Neuronal stem cell (in vitro differentiated cells): ENCODE measurements around the gene GIT1.

Experiments
- DNase-seq: peaks from one replicate; pipeline ENCODE4 v3.0.0-alpha.2; 2013; ENCODE audit warnings: low spot score
- H2AFZ ChIP-seq: one replicate; pipeline ENCODE4 v1.6.1; 2013; ENCODE audit warnings: mild to moderate bottlenecking, low read length, inconsistent platforms
- H2AK5ac ChIP-seq: 2 replicates; pipeline ENCODE4 v1.6.1; 2013; ENCODE audit warnings: low read depth, mild to moderate bottlenecking, inconsistent platforms, low read length, moderate library complexity, mixed read lengths
- H2BK120ac ChIP-seq: 2 replicates; pipeline ENCODE4 v1.6.1; 2013; ENCODE audit warnings: low read depth, mild to moderate bottlenecking, inconsistent platforms, low read length, moderate library complexity, mixed read lengths
- H2BK12ac ChIP-seq: one replicate; pipeline ENCODE4 v1.6.1; 2013; ENCODE audit warnings: low read length, inconsistent platforms
- H2BK15ac ChIP-seq: 2 replicates; pipeline ENCODE4 v1.6.1; 2013; ENCODE audit warnings: mild to moderate bottlenecking, low read length, inconsistent platforms, mixed read lengths
- H2BK5ac ChIP-seq: one replicate; pipeline ENCODE4 v1.6.1; 2013; ENCODE audit warnings: inconsistent platforms, mild to moderate bottlenecking, low read length, moderate library complexity
- H3K14ac ChIP-seq: one replicate; pipeline ENCODE4 v1.6.1; 2013; ENCODE audit warnings: low read length, inconsistent platforms
- H3K18ac ChIP-seq: 2 replicates; pipeline ENCODE4 v1.6.1; 2013; ENCODE audit warnings: low read length, inconsistent platforms
- H3K23ac ChIP-seq: 2 replicates; pipeline ENCODE4 v1.6.1; 2013; ENCODE audit warnings: low read depth, mild to moderate bottlenecking, mixed read lengths, low read length, inconsistent platforms; ENCODE audit not compliant: poor library complexity
- H3K27ac ChIP-seq: replicated peaks from 3 replicates; pipeline ENCODE4 v1.5.1; 2013; ENCODE audit warnings: low read length, inconsistent platforms
- H3K27me3 ChIP-seq, 3 experiments: 2 replicates each; pipeline ENCODE4 v1.6.1; 2013; ENCODE audit warnings: low read length in 3 of 3, mild to moderate bottlenecking in 2 of 3, inconsistent platforms in 1 of 3, low read depth in 1 of 3, mixed read lengths in 1 of 3, moderate library complexity in 1 of 3; ENCODE audit not compliant: control insufficient read depth in 3 of 3, insufficient read depth in 3 of 3
- H3K36me3 ChIP-seq, 2 donors: replicated peaks in 1 of 2; 2 replicates each; pipeline ENCODE4 v1.6.1; 2013; ENCODE audit warnings: low read length in 2 of 2; ENCODE audit not compliant: control insufficient read depth in 2 of 2, insufficient read depth in 2 of 2
- H3K4ac ChIP-seq: 2 replicates; pipeline ENCODE4 v1.6.1; 2013; ENCODE audit warnings: inconsistent platforms, mild to moderate bottlenecking, low read length, moderate library complexity
- H3K4me1 ChIP-seq, 2 donors: 1 replicate in 1 of 2; 2 replicates in 1 of 2; pipeline ENCODE4 v1.6.1; 2013; ENCODE audit warnings: low read length in 2 of 2, low read depth in 1 of 2; ENCODE audit not compliant: control insufficient read depth in 2 of 2, insufficient read depth in 1 of 2
- H3K4me2 ChIP-seq: one replicate; pipeline ENCODE4 v1.6.1; 2013; ENCODE audit warnings: mild to moderate bottlenecking, low read length, inconsistent platforms; ENCODE audit not compliant: insufficient read depth, poor library complexity, severe bottlenecking
- H3K4me3 ChIP-seq, 2 donors: 2 replicates each; pipeline ENCODE4 v1.5.1; 2013; ENCODE audit warnings: low read length in 2 of 2, mild to moderate bottlenecking in 2 of 2, inconsistent platforms in 1 of 2, moderate library complexity in 1 of 2
- H3K79me1 ChIP-seq: one replicate; pipeline ENCODE4 v1.6.1; 2013; ENCODE audit warnings: low read depth, mild to moderate bottlenecking, inconsistent platforms, low read length, moderate library complexity
- H3K9ac ChIP-seq: one replicate; pipeline ENCODE4 v1.6.1; 2013; ENCODE audit warnings: mild to moderate bottlenecking, low read depth, low read length, inconsistent platforms; ENCODE audit not compliant: poor library complexity
- H3K9me3 ChIP-seq, 2 donors: replicated peaks in 1 of 2; 2 replicates each; pipeline versions ENCODE3 to v1.6.1; 2013; ENCODE audit warnings: low read length in 2 of 2, mild to moderate bottlenecking in 2 of 2, inconsistent platforms in 1 of 2, low read depth in 1 of 2, mixed read lengths in 1 of 2, moderate library complexity in 1 of 2; ENCODE audit not compliant: control insufficient read depth in 2 of 2, insufficient read depth in 1 of 2
- H4K8ac ChIP-seq: one replicate; pipeline ENCODE4 v1.6.1; 2013; ENCODE audit warnings: low read depth, mild to moderate bottlenecking, inconsistent platforms, low read length, moderate library complexity
- H4K91ac ChIP-seq: one replicate; pipeline ENCODE4 v1.6.1; 2013; ENCODE audit warnings: low read length, low read depth, mild to moderate bottlenecking, inconsistent platforms; ENCODE audit not compliant: poor library complexity
- WGBS, 2 donors: extraction: QIAGEN DNeasy Blood & Tissue Kit; methylation state at CpG; one replicate each; pipeline ENCODE4 v1.1.7; 2013; ENCODE audit warnings: missing lambda C conversion rate in 2 of 2, mixed read lengths in 1 of 2; ENCODE audit not compliant: insufficient read length in 2 of 2, insufficient replicate concordance in 1 of 2; ENCODE audit errors: extremely low coverage in 2 of 2; 5-methylcytosine and 5-hydroxymethylcytosine counted together

Gene GIT1

GRCh38 chr17:29629839-29630238 is 40.4 kb upstream of the GIT1 start:
- Histone ChIP-seq H3K27me3 (no peaks in the 10 kb centered on the region), H3K27ac (no peak overlapping the region), H3K36me3 (peaks cover 16 to 18% of the 10 kb centered on the region in 2 donors), H2BK120ac (no peak overlapping the region), H3K4me3 (no peak overlapping the region), H3K9ac (no peak overlapping the region), H3K4me1 (peaks cover 6% of the 10 kb centered on the region in 2 donors), H3K4me2 (no peak overlapping the region), H3K14ac (no peak overlapping the region), H2BK15ac (no peak overlapping the region), H2AFZ (no peak overlapping the region), H3K23ac (no peak overlapping the region), H3K79me1 (no peaks in the 10 kb centered on the region), H2BK5ac (no peak overlapping the region), H3K18ac (no peak overlapping the region), H2AK5ac (no peak overlapping the region), H4K8ac (no peak overlapping the region), H2BK12ac (no peak overlapping the region), H3K4ac (no peak overlapping the region), H4K91ac (no peak overlapping the region), H3K9me3 (no peaks in the 10 kb centered on the region)
- WGBS, 2 donors: no CpG with 5 or more reads among the region's 2 CpGs
- no peak for DNase-seq

DNA sequence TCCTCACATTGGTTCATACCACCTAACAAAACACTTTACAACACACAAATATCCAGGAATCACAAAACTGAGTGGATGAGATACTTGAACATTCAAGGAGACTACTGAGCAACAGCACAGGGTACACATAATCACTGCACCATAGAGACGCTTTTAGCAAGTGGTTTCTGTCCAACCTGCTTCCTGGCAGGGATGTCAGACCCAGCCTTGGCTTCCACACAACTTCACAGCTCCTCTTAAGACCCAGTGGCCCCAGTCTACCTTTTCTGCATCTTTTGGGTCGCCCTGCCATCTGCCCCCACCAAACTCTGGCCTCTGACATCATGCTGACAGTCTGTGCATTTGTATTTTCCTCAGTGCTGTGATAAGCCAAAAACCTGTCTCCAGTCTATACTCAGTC is 39.2 kb upstream of the GIT1 start:
- Histone ChIP-seq H3K23ac (no peak overlapping the region), H4K91ac (no peak overlapping the region), H2BK5ac (no peak overlapping the region), H3K79me1 (no peaks in the 10 kb centered on the region), H3K4me3 (no peak overlapping the region), H4K8ac (no peak overlapping the region), H3K27me3 (no peaks in the 10 kb centered on the region), H3K14ac (no peak overlapping the region), H3K18ac (no peak overlapping the region), H3K36me3 (peaks cover 16 to 18% of the 10 kb centered on the region in 2 donors), H3K27ac (no peak overlapping the region), H3K9me3 (no peaks in the 10 kb centered on the region), H3K4me2 (no peak overlapping the region), H3K4ac (no peak overlapping the region), H3K4me1 (peaks cover 5 to 6% of the 10 kb centered on the region in 2 donors), H3K9ac (no peak overlapping the region), H2BK12ac (no peak overlapping the region), H2AFZ (no peak overlapping the region), H2AK5ac (no peak overlapping the region), H2BK120ac (no peak overlapping the region), H2BK15ac (no peak overlapping the region)
- no peak for DNase-seq
- WGBS, 2 donors: no CpG with 5 or more reads among the region's 2 CpGs

DNA sequence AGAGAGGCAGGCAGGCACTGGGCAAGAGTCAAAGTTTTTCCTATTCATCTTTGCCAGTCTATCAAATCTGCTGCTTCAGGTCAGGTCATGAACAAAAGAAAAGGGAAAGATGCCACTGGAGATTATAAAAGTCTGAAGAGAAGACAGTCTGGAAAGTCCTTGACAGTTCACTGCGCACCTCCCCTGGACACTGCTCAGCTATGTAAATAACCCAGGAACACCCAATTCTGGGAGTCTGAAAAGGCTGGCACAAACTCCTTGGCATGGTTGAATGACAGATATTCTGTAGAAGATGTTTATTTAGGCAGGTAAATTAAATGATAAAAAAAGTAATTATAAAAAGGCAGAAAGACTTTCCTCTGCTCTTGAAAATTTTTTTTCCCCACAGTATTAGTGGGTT is 38.5 kb upstream of the GIT1 start:
- no peak overlapping the region for H2AK5ac ChIP-seq
- H4K91ac ChIP-seq: no peak overlapping the region
- H2AFZ ChIP-seq: no peak overlapping the region
- no peak overlapping the region for H3K4me3 ChIP-seq
- no peak overlapping the region for H3K4me2 ChIP-seq
- no peak overlapping the region for H4K8ac ChIP-seq
- no peaks in the 10 kb centered on the region for H3K79me1 ChIP-seq
- peaks cover 16 to 18% of the 10 kb centered on the region in 2 donors for H3K36me3 ChIP-seq
- H3K14ac ChIP-seq: no peak overlapping the region
- H3K9me3 ChIP-seq: no peaks in the 10 kb centered on the region
- H3K4me1 ChIP-seq: peaks cover 9 to 11% of the 10 kb centered on the region in 2 donors
- WGBS, 2 donors: no CpG with 5 or more reads among the region's 1 CpG
- peaks cover 0 to 3% (median 0%) of the 10 kb centered on the region in 3 experiments for H3K27me3 ChIP-seq
- no peak overlapping the region for H2BK15ac ChIP-seq
- no peak for DNase-seq
- H2BK120ac ChIP-seq: no peak overlapping the region
- no peak overlapping the region for H2BK12ac ChIP-seq
- H2BK5ac ChIP-seq: no peak overlapping the region
- H3K27ac ChIP-seq: no peak overlapping the region
- no peak overlapping the region for H3K18ac ChIP-seq
- H3K23ac ChIP-seq: no peak overlapping the region
- no peak overlapping the region for H3K4ac ChIP-seq
- H3K9ac ChIP-seq: no peak overlapping the region

DNA sequence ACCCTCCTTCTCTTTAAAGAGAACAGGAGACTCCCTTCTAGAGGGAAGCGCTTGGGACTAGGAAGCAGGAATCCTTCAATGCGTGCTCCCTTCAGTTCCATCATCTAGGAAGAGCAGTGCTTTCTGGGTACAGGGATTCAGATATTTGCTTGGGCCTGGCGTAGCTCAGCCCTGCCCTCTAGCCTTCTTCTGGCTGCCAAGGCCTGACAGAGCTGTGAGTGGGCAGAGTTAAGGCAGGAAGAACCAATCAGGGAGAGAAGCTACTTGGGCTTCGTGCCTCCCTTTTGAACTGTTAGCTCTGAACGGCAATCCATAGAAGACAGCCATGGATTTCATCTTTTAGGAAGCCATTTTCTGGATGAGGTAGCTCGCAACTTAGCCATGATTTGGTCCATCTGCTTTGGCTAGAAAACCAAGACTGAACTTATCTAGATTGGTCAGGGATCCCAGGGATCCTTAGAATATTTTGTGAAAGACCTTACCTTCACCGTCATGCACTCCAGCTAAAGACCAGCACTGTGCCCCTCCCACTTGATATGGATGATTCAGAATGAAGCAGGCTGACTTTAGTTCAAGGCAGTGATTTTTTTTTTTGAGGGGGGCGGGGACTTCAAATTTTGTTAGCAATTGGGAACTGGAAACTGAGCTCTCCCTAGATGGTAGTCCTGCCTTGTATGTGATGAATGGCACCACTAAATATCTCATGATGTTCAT is 35.7 kb upstream of the GIT1 start:
- no peak overlapping the region for H2AK5ac ChIP-seq
- H3K27ac ChIP-seq: no peak overlapping the region
- peaks cover 0 to 16% (median 5%) of the 10 kb centered on the region in 3 experiments for H3K27me3 ChIP-seq
- no peak overlapping the region for H2AFZ ChIP-seq
- H2BK12ac ChIP-seq: no peak overlapping the region
- H2BK15ac ChIP-seq: no peak overlapping the region
- DNase-seq: no peak
- peaks cover 0 to 4% of the 10 kb centered on the region in 2 donors for H3K36me3 ChIP-seq
- no peak overlapping the region for H2BK120ac ChIP-seq
- H3K4ac ChIP-seq: no peak overlapping the region
- no peak overlapping the region for H3K23ac ChIP-seq
- H3K4me3 ChIP-seq: no peak overlapping the region
- peaks cover 11 to 13% of the 10 kb centered on the region in 2 donors for H3K4me1 ChIP-seq
- H3K9me3 ChIP-seq: no peaks in the 10 kb centered on the region
- no peaks in the 10 kb centered on the region for H3K79me1 ChIP-seq
- H3K18ac ChIP-seq: no peak overlapping the region
- H3K9ac ChIP-seq: no peak overlapping the region
- H3K14ac ChIP-seq: no peak overlapping the region
- H4K91ac ChIP-seq: no peak overlapping the region
- H2BK5ac ChIP-seq: no peak overlapping the region
- no peak overlapping the region for H4K8ac ChIP-seq
- H3K4me2 ChIP-seq: no peak overlapping the region
- no CpG with 5 or more reads among the region's 8 CpGs for WGBS, 2 donors
